CD4-positive, alpha-beta T cell treated with Interleukin-4 for 4 hours (primary cell): ENCODE results near the gene PIAS4.
A peak's percentile ranks its signal among the peaks of the same experiment; 100 is the strongest.
"Not testable (repeated sequence)": the region's sequence is repeated elsewhere in the genome, so short reads cannot be mapped to it uniquely, and the experiment has no call there.

Source experiments
- DNase-seq: peaks from one replicate; pipeline ENCODE4 v3.0.0-alpha.2; 2020

The PIAS4 gene

DNA sequence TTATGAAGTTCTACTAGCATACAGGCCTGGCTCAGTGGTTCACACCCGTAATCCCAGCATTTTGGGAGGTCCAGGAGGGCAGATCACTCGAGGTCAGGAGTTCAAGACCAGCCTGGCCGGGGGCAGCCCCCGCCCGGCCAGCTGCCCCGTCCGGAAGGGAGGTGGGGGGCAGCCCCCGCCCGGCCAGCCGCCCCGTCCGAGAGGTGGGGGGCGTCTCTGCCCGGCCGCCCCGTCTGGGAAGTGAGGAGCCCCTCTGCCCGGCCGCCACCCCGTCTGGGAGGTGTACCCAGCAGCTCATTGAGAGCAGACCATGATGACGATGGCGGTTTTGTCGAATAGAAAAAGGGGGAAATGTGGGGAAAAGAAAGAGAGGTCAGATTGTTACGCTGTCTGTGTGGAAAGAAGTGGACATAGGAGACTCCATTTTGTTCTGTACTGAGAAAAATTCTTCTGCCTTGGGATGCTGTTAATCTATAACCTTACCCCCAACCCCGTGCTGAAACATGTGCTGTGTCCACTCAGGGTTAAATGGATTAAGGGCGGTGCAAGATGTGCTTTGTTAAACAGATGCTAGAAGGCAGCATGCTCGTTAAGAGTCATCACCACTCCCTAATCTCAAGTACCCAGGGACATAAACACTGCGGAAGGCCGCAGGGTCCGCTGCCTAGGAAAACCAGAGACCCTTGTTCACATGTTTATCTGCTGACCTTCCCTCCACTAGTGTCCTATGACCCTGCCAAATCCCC lies 8.7 kb upstream of the PIAS4 start:
- DNase-seq = not testable (repeated sequence)

GRCh38 chr19:4000798-4001197 lies 6.7 kb upstream of the PIAS4 start:
- not testable (repeated sequence) for DNase-seq

GRCh38 chr19:4005436-4005835 lies 2.1 kb upstream of the PIAS4 start:
- DNase-seq = not testable (repeated sequence)

DNA sequence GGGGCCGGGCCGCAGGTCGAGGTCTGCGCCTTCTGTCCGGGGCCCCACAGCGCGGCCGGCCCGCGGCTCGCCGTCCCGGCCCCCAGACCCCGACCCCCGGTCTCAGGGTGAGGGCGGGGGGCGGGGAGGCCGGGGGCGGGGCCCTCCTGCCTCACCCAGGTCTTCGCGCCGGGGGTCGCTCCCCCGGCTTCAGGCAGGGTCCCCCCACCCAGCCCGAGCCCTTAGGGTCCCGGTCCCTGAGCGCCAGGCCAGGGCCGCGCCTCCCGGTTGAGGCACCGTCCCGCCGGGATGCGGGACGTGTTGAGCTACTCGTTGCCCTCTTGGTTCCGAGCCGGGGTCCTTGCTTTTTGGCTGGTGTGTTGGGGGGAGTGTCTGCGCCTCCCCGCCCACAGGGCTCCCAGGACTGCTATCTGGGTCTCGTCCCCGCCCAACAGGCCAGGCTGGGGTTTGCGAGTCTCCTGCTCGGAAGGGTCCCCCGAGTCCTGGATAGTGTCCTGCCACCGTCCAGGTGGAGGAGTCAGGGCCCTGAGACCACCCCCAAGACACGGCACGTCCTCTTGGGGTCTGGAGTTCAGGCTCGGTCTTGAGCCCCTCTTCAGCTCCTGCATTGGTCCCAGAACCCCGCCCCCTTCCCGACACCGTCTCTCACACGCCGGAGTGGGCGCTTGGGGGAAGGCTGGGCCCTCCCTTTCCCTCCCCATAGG lies 452 bp downstream of the PIAS4 start:
- DNase-seq = no peak

DNA sequence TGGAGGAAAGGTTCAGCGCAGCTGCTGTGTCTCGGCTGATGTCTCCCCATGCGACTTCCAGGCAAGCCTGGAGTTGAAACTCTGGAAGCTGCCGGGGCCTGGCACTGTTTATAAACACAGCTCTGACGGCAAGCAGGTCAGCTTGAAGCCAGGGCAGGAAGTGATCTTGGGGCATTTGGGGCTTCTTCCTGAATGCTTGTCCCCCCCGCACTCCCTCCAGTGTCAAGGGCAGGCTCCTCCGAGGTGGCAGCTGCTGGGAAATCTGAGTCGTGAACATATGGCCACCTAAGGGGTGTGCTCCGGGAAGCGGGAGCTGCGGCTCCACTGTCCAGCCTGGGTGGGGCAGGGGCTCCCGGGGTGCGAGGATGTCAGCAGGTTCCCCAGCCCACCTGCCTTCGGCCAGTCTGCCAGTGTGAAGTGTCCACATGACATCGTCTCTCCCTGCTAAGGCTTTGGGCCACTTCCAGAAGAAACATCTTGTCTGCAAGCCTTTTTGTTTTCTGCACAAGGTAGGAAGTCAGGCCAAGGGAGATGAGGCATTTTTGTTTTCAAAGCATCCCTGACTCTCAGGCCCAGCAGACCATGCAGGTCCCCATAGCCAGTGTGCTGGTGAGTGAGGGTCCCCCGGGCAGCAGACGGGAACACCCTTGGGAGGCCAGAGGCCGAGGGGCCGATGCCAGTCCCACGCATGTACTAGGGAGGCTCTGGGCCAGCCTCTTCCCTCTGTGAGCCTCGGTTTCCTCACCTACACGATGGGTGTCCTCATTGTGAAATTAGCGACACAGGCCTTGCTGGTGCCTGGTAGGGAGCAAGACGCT lies 2.7 kb downstream of the PIAS4 start:
- DNase-seq = no peak

DNA sequence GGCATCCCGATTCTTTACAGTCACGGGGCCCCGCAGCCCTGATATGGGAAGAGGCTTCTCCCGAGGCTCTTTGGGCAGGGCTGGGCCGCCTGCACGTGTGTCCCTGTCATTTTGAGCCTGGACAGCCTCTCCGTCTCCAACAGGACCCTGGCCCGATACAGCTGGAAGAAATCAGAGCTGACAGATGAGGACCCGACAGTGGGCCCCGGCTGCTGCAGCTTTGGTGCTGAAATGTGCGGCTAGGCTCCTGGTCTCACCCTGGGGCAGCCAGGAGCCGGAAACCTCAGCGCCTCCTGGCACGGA lies 3.2 kb downstream of the PIAS4 start:
- DNase-seq = no peak

DNA sequence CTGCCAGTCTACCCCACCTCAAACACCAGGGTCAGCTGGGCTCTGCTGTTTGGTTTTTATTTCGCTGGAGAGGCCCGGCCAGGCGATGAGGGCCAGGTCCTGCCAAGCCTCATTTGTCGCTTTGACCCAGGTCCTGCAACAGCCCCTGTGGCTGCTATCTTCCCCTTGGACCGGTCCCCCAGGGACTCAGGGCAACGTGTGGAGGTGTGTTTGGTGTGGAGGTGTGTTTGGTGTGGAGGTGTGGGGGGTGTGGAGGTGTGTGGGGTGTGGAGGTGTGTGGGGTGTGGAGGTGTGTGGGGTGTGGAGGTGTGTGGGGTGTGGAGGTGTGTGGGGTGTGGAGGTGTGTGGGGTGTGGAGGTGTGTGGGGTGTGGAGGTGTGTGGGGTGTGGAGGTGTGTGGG lies 3.9 kb downstream of the PIAS4 start:
- DNase-seq = not testable (repeated sequence)

DNA sequence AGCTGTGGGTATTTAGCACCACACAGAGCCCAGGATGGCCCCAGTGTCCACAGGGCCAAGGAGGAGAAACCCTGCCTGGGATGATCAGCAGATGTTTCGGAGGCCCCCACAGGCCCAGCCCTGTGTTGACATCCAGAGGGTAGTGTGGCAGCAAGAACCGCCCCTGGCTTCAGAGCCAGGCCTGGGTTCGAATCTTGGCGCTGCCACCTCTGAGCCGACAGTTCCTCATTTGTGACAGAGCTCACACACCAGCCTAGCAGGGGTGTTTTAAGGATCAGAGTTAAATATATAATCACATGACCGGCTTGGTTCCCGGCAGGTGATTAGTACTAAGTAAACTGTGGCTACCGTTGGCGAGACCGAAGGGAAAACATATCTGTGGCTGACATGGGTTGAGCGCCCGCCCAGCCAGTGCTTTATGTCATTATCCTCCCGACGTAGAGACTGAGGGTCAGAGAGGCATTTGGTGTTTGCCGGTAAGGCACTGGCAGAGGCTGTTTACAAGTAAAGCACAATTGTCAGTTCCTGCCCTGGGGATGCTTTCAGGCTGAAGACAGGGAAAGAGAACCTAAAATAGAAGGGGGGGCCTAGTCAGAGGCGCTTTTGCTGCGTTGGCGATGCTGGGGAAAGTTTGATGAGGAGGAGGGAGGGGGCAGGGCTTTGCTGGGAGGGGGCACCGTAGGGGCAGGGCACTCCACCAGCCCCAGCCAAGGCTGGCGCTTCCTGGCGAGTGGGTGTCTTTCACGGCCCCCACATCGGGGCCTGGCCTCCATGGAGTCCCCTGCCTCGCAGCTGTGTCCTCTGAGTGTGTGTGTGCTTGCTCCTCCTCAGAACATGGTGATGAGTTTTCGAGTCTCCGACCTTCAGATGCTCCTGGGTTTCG lies 4.8 kb downstream of the PIAS4 start:
- no peak for DNase-seq

GRCh38 chr19:4012975-4013634 lies 5.6 kb downstream of the PIAS4 start:
- DNase-seq = no peak

- no peak for DNase-seq
These were observed 6.5 kb downstream of the PIAS4 start for GRCh38 chr19:4013886-4014540.

DNA sequence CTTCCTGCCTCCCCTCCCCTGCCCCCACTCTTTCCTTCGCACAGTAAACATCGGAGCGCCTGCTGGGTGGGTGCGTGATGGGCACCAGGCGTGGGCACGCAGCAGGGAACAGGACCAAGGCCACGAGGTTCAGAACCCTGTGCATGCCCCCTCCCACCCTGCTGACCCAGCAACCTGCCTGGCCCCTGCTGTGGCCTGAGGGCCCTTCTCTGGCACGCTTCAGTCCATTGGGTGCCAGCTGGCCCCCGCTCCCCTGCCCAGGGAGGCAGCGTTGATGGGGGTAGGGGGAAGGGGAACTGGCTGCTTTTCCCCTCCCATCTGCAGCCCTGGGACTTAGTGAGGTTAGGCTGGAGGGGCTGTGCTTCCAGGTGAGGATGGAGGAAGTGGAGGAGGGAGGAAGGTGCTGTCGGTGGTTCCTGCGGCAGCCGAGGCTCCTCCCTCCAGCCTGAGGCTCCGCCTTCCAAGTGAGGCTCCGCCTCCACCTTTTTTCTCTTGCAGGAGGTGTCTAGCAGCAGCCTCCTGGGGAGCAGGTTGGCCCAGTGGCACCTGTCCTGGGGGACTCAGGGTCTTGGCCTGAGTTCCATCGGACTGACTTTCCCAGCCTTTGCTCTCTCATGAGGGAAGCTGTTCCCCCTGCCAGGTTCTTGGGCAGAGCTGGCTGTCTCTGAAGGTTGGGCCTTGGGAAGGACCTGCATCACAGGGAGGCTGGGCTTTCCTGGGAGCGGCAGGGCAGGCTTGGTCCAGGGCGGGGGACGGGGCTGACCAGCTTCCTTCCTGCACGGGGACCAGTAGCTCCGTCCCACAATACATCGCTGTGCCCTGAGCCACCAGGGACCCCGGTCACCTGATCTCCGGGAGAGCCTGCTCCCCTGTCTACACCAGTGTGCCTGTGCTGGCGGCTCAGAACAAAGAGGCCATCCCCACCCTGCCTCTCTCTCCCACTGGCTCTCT lies 7.3 kb downstream of the PIAS4 start:
- DNase-seq = peak; percentile 19

- DNase-seq = no peak
These were observed 8.3 kb downstream of the PIAS4 start for GRCh38 chr19:4015705-4016402.

GRCh38 chr19:4016486-4016885 lies 8.9 kb downstream of the PIAS4 start:
- DNase-seq = no peak

DNA sequence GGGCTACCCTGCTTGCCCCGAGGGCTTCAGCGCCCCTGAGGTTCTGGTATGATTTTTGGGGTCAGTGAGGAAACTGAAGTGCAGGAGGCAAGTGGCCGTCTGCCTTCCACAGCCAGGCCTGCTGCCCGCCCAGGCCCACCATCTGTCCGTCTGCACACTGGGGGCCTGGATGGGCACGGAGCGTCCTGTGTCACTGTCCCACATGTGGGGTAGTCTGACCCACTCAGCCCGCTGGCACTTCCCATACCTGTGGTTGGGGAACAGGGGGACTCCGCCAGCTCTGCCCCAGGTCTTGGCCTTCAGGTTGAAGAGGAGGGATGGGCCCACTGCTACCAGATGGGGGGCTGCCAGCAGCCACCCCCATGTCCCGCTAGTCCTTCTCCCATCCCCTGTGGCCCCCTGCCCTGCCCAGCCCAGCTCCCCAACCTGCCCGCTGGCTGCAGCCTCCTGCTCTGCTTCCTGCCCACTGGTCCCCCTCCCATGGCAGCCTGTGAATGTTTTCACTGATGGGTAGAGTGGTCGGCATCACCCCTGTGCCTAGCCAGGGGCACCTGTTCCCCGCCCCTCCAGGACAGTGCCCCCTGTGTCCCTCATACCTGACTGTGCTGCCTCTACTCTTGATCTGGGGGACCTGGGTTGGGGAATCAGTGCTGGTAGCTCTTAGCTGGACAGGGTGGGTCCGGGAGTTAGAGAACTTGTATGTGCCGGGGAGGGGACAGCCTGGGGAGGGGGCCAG lies 9.5 kb downstream of the PIAS4 start:
- no peak for DNase-seq

DNA sequence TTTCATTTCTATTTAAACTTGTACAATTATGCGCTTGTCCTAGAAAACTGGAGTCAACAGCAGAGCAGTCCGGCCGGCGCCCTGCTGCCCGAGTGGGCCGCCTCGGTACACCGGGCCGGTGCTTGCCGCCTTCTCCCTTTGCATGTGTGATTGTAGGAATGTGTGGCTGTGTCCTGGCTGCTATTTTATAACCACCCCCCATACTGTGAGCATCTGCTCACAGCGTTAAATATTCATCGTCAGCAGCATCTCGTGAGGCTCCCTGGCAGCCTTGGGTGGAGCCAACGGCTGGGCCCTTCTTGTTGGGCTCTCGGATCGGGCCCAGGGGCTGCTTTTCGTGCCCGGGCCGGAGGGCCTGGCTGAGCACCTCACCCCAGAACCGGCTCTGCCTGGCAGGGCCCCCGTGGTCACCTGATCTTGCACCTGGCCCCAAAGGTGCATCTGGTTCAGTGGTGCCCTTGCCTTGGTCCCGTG lies 10.6 kb downstream of the PIAS4 start:
- DNase-seq = no peak

DNA sequence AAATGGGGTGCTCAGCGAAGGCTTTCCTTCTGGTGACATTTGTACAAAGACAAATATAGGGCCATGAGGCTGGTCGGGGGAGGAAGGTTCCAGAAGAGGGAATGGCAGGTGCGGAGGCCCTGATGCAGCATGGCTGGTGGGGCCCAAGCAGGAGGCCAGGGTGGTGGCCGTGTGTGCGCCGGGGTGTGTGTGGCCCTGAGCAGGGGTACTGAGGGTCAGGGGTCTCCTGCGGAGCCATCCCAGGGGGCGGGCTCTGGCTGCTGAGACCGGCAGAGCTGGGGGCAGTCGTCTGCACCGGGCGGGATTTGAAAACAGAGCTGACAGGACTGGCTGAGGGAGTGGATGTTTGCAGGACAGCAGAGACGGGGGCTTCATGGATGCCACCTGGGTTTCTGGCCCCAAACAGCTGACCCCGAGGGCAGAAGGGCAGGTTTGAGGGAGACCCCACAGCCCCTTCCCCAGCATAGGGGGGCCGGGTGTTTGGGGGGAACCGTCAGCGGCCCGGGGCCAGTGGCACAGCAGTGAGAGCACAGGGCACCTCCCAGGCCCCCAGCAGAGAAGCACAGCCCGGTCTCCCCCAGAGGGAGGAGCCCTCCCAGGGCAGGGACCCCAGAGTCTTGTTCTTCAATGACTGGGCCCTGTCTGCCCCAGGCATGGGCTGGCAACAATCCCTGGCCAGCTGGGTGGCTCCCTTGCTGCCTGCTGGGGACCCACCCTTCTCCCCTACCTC lies 11.4 kb downstream of the PIAS4 start:
- DNase-seq = no peak

DNA sequence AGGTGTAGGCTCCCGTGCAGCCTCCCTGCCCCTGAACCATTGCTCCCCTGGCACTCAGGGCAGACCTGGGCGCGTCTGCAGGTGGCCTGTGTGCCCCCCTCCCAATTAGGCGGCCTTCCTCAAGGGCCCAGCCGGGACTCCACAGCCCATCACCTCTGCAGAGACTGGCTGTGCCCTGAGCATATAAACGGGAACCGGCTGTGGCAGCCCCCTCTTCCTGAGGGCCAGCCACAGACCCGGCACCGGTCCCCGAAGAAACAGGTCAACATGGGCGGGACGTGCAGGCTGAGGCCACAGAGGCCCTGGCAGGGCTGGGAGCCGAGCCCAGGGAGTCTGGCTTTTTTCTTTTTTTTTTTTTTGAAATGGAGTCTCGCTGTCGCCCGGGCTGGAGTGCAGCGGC lies 12.0 kb downstream of the PIAS4 start:
- DNase-seq = no peak
